ENCODE data around the gene RAB42.
"Not testable (repeated sequence)": the region's sequence is repeated elsewhere in the genome, so short reads cannot be mapped to it uniquely, and the experiment has no call there.

DNA sequence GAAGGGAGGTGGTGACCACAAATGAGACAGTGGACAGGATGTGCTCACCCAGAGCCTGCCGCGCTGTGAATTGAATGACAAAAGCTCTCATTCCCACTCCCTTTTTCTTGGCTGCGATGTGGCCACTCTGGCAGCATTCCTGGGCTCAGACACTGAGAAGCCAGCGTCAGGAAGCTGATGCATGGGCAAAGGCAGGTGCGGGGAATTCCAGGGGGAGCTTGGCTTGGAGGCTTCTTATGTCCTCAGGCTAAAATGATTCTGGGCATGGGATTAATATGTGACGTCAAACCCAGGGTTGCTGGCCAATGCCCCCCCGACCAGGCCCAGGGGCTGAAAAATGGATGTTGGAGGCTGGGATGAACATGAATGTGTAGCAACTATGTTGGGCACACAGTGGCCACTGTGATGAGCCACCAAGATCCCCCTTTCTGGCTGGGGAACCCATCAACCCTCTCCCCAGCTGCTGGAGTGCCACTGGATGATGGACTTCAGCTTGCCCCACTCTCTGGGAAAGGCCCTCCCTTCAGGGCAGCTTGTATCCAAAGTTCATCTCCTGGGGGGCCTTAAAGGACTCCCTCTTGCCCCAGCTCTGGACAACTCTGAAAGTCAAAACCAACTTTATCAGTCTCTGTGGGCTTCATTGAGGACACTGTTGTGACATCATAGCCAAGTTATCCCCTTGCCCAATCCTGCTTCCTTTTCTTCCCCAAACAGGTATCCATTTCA is 2.8 kb downstream of the RAB42 start:
- not testable (repeated sequence) for TF ChIP-seq CTCF (IDR thresholded peaks at IDR 0.05; ENCODE audit: insufficient read depth, low read length, poor library complexity, severe bottlenecking); EZH2phosphoT487 (conservative IDR thresholded peaks at IDR 0.05; ENCODE audit: low read length)
